ENCODE data around the gene SV2B. TPM values are rescaled to one million over a fixed set of nuclear protein-coding genes. Genes with fewer than 3 reads are reported as not detected.

Gene SV2B
- total RNA-seq, 1 experiment from 2014 or later: not detected

DNA sequence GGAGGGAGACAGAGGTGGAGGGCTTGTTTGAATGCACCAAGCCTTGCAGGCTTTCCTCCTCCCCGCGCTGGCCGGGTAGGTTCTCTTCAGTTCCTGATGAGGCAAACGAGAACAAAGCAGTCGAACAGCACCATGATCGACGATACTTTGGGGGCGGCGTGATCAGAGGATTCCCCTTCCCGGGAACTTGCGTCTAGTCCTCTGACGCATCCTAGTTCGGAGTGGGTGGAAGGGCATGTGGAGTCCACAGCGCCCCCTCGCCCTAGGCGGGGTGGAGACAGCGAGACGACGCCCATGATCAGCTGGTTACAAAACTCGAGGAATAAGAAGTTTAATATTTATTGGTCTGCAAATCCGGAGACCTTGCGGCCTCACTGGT is 452 bp upstream of the SV2B start:
- peak; percentile 65 for DNase-seq
- no CpG with 5 or more reads among the region's 22 CpGs for WGBS (ENCODE audit: extremely low coverage, insufficient read length, low lambda C conversion rate)
- H3K79me2 ChIP-seq (ENCODE audit: insufficient read depth, low read length): no peaks in the 10 kb centered on the region
- no peak overlapping the region for H3K4ac ChIP-seq (ENCODE audit: low read depth, low read length)
- H4K20me1 ChIP-seq (ENCODE audit: control insufficient read depth, insufficient read depth, insufficient read length): no peaks in the 10 kb centered on the region
- H4K5ac ChIP-seq (ENCODE audit: insufficient read length, low read depth, low read length): no peak overlapping the region
- no peak overlapping the region for H2BK5ac ChIP-seq (ENCODE audit: insufficient read length, low read length)
- no peak overlapping the region for H4K91ac ChIP-seq (ENCODE audit: insufficient read length, low read depth, low read length)
- no peak overlapping the region for H2BK15ac ChIP-seq (ENCODE audit: low read depth, low read length)
- Mint-ChIP-seq H3K27me3 (ENCODE audit: low read depth) (peaks cover 90% of the 10 kb centered on the region), H3K9me3 (peaks cover 2 to 10% of the 10 kb centered on the region in 2 experiments; a peak in 3 of 5 replicates), H3K4me1 (peaks cover 17 to 21% of the 10 kb centered on the region in 2 experiments), H3K36me3 (ENCODE audit: insufficient read depth in 1 of 3, low read depth in 3 of 3) (peaks cover 0 to 2% (median 0%) of the 10 kb centered on the region in 3 experiments; a peak in 2 of 7 replicates), H3K27ac (no peak overlapping the region), H3K4me3 (peak overlapping the region; percentile 62 to 83)
- H3K9ac ChIP-seq (ENCODE audit: extremely low read depth, insufficient read length, low read length): no peak overlapping the region
- peak overlapping the region; percentile 71 for H3K4me2 ChIP-seq (ENCODE audit: insufficient read depth, insufficient read length, low read length)
- H2BK12ac ChIP-seq (ENCODE audit: insufficient read length, low read depth, low read length): no peak overlapping the region
- H4K8ac ChIP-seq (replicated peaks; ENCODE audit: insufficient read length, low read depth, low read length): no peak overlapping the region
- H3K27me3 ChIP-seq (ENCODE audit: insufficient read depth, low read length): peaks cover 35% of the 10 kb centered on the region; the same call in 1 of the 2 replicates
- no peak overlapping the region for H3K18ac ChIP-seq (ENCODE audit: insufficient read length, low read depth, low read length)
- H3K79me1 ChIP-seq (ENCODE audit: insufficient read depth, low read depth, low read length, poor library complexity, severe bottlenecking): no peaks in the 10 kb centered on the region
- H3K23me2 ChIP-seq (ENCODE audit: insufficient read length, low read depth, low read length, poor library complexity, severe bottlenecking): peaks cover 7% of the 10 kb centered on the region
- H3K14ac ChIP-seq (ENCODE audit: insufficient read depth, low read length): no peak overlapping the region
- H3K9me3 ChIP-seq (ENCODE audit: control insufficient read depth, low read depth, low read length): no peaks in the 10 kb centered on the region
- no peak overlapping the region for H3T11ph ChIP-seq (ENCODE audit: low read length)
- H2AK5ac ChIP-seq (ENCODE audit: insufficient read length, low read length): no peak overlapping the region
- no peak overlapping the region for H2AFZ ChIP-seq (ENCODE audit: low read length)
- no peaks in the 10 kb centered on the region for H3K4me1 ChIP-seq (ENCODE audit: insufficient read depth, low read length)
- no peak overlapping the region for H3K56ac ChIP-seq (ENCODE audit: insufficient read length, low read depth, low read length)
- H3K27ac ChIP-seq (ENCODE audit: insufficient read length, low read depth, low read length): no peak overlapping the region
- no peak overlapping the region for H2BK20ac ChIP-seq (ENCODE audit: low read depth, low read length, poor library complexity, severe bottlenecking)
- TF ChIP-seq, protein P1, sequence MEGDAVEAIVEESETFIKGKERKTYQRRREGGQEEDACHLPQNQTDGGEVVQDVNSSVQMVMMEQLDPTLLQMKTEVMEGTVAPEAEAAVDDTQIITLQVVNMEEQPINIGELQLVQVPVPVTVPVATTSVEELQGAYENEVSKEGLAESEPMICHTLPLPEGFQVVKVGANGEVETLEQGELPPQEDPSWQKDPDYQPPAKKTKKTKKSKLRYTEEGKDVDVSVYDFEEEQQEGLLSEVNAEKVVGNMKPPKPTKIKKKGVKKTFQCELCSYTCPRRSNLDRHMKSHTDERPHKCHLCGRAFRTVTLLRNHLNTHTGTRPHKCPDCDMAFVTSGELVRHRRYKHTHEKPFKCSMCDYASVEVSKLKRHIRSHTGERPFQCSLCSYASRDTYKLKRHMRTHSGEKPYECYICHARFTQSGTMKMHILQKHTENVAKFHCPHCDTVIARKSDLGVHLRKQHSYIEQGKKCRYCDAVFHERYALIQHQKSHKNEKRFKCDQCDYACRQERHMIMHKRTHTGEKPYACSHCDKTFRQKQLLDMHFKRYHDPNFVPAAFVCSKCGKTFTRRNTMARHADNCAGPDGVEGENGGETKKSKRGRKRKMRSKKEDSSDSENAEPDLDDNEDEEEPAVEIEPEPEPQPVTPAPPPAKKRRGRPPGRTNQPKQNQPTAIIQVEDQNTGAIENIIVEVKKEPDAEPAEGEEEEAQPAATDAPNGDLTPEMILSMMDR (conservative IDR thresholded peaks at IDR 0.05): peak; percentile 43; the same call in 2 of the 3 replicates
- H3K23ac ChIP-seq (ENCODE audit: insufficient read length, low read depth, low read length): no peak overlapping the region
- no peak overlapping the region for H2BK120ac ChIP-seq (ENCODE audit: low read depth, low read length, poor library complexity, severe bottlenecking)

Measured in H9 (cell line).